WTC11 (cell line): Measurements from ENCODE around the gene DAG1. TPM values are rescaled to one million over a fixed set of nuclear protein-coding genes. Genes with fewer than 3 reads are reported as not detected.

Experiments
- ATAC-seq: fragments of 200-7000 bp; cut with Tn5 transposase; 2 replicates; pipeline ENCODE4 v1.10.0; 2021; ENCODE audit warnings: mild to moderate bottlenecking, moderate library complexity
- CTCF ChIA-PET: fragments of 300-600 bp; sonication (Branson Sonifier 250); formaldehyde crosslinking; loops from one replicate; lab custom pipeline; 2021; ENCODE audit warnings: antibody characterized with exemption; lab: Charles Lee
- POLR2A ChIA-PET: fragments of 350-600 bp; sonication (Branson Sonifier 250); formaldehyde crosslinking; loops from one replicate; lab custom pipeline; 2021; ENCODE audit warnings: antibody characterized with exemption; lab: Charles Lee
- DNase-seq: peaks from one replicate; pipeline ENCODE4 v3.0.0; 2021; ENCODE audit warnings: low spot score
- H3K27ac Mint-ChIP-seq: 2 replicates; pipeline ENCODE4 v1.8.0; 2021; ENCODE audit warnings: mixed read lengths
- H3K27me3 Mint-ChIP-seq: 2 replicates; pipeline ENCODE4 v1.8.0; 2021; ENCODE audit warnings: low read depth, mild to moderate bottlenecking, moderate library complexity, mixed read lengths
- H3K36me3 Mint-ChIP-seq: 2 replicates; pipeline ENCODE4 v1.8.0; 2021; ENCODE audit warnings: mixed read lengths
- H3K4me1 Mint-ChIP-seq: 2 replicates; pipeline ENCODE4 v1.8.0; 2022; ENCODE audit warnings: mixed read lengths
- H3K4me3 Mint-ChIP-seq: 2 replicates; pipeline ENCODE4 v1.8.0; 2021; ENCODE audit warnings: mild to moderate bottlenecking, moderate library complexity, mixed read lengths
- H3K9me3 Mint-ChIP-seq: 2 replicates; pipeline ENCODE4 v1.8.0; 2021; ENCODE audit warnings: mixed read lengths
- ATF2 ChIP-seq: sonication (generic); formaldehyde crosslinking; IDR thresholded peaks from 2 replicates; pipeline ENCODE4 v1.8.1; 2022; ENCODE audit warnings: low read depth, missing genetic modification reagents, borderline replicate concordance
- ETV6 ChIP-seq: sonication (generic); formaldehyde crosslinking; IDR thresholded peaks from 2 replicates; pipeline ENCODE4 v1.8.1; 2022; ENCODE audit warnings: mild to moderate bottlenecking, missing genetic modification reagents
- FOXP4 ChIP-seq: sonication (generic); formaldehyde crosslinking; IDR thresholded peaks from 2 replicates; pipeline ENCODE4 v1.8.0; 2022; ENCODE audit warnings: mild to moderate bottlenecking, missing genetic modification reagents
- GABPB1 ChIP-seq: sonication (generic); formaldehyde crosslinking; IDR thresholded peaks from 2 replicates; pipeline ENCODE4 v1.8.1; 2023; ENCODE audit warnings: mild to moderate bottlenecking, missing genetic modification reagents
- GTF2I ChIP-seq: fragments of 250-450 bp; sonication (Bioruptor Pico); conservative IDR thresholded peaks from 2 replicates; pipeline ENCODE4 v1.4.0; 2021; ENCODE audit warnings: mild to moderate bottlenecking
- IRF2 ChIP-seq: sonication (generic); formaldehyde crosslinking; IDR thresholded peaks from 2 replicates; pipeline ENCODE4 v1.8.0; 2022; ENCODE audit warnings: low read depth, missing genetic modification reagents, borderline replicate concordance
- NFATC4 ChIP-seq: fragments of 250-450 bp; sonication (Bioruptor Pico); IDR thresholded peaks from 2 replicates; pipeline ENCODE4 v1.9.0; 2021; ENCODE audit warnings: mild to moderate bottlenecking
- OVOL2 ChIP-seq: fragments of 250-450 bp; sonication (Bioruptor Pico); IDR thresholded peaks from 2 replicates; pipeline ENCODE4 v1.9.0; 2021; ENCODE audit warnings: mild to moderate bottlenecking, borderline replicate concordance
- SMAD3 ChIP-seq: sonication (generic); formaldehyde crosslinking; IDR thresholded peaks from 2 replicates; pipeline ENCODE4 v1.8.0; 2022; ENCODE audit warnings: missing genetic modification reagents, mild to moderate bottlenecking, borderline replicate concordance
- SP1 ChIP-seq: sonication (generic); formaldehyde crosslinking; conservative IDR thresholded peaks from 2 replicates; pipeline ENCODE4 v1.8.1; 2022; ENCODE audit warnings: missing genetic modification reagents
- ZBTB21 ChIP-seq: sonication (generic); formaldehyde crosslinking; IDR thresholded peaks from 2 replicates; pipeline ENCODE4 v1.8.1; 2023; ENCODE audit warnings: mild to moderate bottlenecking, missing genetic modification reagents, borderline replicate concordance
- ZNF138 ChIP-seq: sonication (generic); formaldehyde crosslinking; conservative IDR thresholded peaks from 2 replicates; pipeline ENCODE4 v1.8.1; 2022; ENCODE audit warnings: mild to moderate bottlenecking, moderate library complexity, missing genetic modification reagents
- ZNF317 ChIP-seq: sonication (generic); formaldehyde crosslinking; IDR thresholded peaks from 2 replicates; pipeline ENCODE4 v1.8.1; 2023; ENCODE audit warnings: low read depth, mild to moderate bottlenecking, moderate library complexity, missing genetic modification reagents, borderline replicate concordance
- ZNF425 ChIP-seq: fragments of 250-450 bp; sonication (Bioruptor Pico); conservative IDR thresholded peaks from 2 replicates; pipeline ENCODE4 v1.9.0; 2021; ENCODE audit warnings: mild to moderate bottlenecking
- ZNF532 ChIP-seq: fragments of 250-450 bp; sonication (Bioruptor Pico); IDR thresholded peaks from 2 replicates; pipeline ENCODE4 v1.9.0; 2021; ENCODE audit warnings: mild to moderate bottlenecking, borderline replicate concordance
- total RNA-seq: library from RNA; stranded (reverse); gene quantifications from 3 replicates; pipeline ENCODE4 v1.2.3, GENCODE V29; 2021
- TF ChIP-seq, protein P1 (sequence below): sonication (generic); formaldehyde crosslinking; conservative IDR thresholded peaks from 2 replicates; pipeline ENCODE4 v1.8.1; 2022; ENCODE audit warnings: mild to moderate bottlenecking, missing genetic modification reagents
- TF ChIP-seq, protein P2 (sequence below): fragments of 250-450 bp; sonication (Bioruptor Pico); IDR thresholded peaks from 2 replicates; pipeline ENCODE4 v1.9.0; 2021; ENCODE audit warnings: moderate library complexity, mild to moderate bottlenecking, inconsistent platforms, borderline replicate concordance

Gene DAG1
- total RNA-seq, 1 experiment from 2014 or later = 115 TPM

DNA sequence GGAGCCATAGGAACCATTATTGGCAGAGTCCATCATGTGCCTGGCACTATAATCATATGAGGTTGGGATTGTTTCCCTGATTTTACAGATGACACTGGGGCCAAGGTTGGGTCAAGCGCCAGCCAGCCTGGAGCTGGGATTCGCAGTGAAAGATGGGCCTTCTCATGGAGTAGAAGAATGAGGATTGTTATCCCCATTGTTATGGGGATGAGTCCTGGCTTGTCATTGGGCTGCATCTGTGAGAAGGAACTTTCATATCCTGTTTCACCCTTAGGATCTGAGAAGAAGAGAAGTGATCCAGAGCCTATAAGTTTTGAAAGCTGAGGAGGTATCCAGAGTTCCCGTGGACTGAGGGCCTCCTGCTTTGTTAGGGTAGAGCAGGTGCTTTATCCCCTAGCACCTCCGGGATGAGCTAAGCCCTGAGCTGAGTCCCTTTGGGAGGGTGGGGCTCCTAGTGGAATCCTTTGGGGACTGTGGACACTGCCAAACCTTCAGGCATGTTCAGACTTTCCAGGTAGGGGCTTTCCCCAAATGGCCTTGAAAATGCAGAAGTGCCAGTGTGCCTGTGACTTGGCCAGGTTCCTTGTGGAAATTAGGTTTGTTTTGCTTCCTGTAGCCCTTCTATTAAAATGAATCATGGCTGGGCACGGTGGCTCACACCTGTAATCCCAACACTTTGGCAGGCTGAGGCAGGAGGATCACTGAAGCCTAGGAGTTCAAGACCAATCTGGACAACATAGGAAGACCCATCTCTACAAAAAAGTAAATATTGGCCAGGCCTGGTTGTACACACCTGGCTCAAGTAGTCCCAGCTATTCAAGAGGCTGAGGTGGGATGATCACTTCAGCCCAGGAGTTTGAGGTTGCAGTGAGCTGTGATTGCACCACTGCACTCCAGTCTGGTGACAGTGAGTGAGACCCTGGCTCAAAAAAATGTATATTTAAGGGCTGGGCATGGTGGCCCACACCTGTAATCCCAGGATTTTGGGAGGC lies 54.0 kb downstream of the DAG1 start:
- TF ChIP-seq GABPB1 (CRISPR knock-in tag) (no peak), ATF2 (CRISPR knock-in tag) (no peak), ZNF425 (CRISPR knock-in tag) (no peak), SP1 (CRISPR knock-in tag) (no peak), FOXP4 (CRISPR knock-in tag) (no peak), ZBTB21 (CRISPR knock-in tag) (no peak), NFATC4 (CRISPR knock-in tag) (no peak), OVOL2 (CRISPR knock-in tag) (no peak), ZNF532 (CRISPR knock-in tag) (no peak), ZNF138 (CRISPR knock-in tag) (no peak), SMAD3 (no peak), ETV6 (CRISPR knock-in tag) (no peak), ZNF317 (CRISPR knock-in tag) (no peak), IRF2 (CRISPR knock-in tag) (no peak), GTF2I (CRISPR knock-in tag) (no peak)
- TF ChIP-seq, protein P1, sequence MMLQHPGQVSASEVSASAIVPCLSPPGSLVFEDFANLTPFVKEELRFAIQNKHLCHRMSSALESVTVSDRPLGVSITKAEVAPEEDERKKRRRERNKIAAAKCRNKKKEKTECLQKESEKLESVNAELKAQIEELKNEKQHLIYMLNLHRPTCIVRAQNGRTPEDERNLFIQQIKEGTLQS = no peak
- TF ChIP-seq, protein P2, sequence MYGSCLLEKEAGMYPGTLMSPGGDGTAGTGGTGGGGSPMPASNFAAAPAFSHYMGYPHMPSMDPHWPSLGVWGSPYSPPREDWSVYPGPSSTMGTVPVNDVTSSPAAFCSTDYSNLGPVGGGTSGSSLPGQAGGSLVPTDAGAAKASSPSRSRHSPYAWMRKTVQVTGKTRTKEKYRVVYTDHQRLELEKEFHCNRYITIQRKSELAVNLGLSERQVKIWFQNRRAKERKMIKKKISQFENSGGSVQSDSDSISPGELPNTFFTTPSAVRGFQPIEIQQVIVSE (CRISPR knock-in tag) = no peak
- ATAC-seq = no peak
- H3K9me3 Mint-ChIP-seq = no peaks in the 10 kb centered on the region
- no peaks in the 10 kb centered on the region for H3K27me3 Mint-ChIP-seq
- no peak overlapping the region for H3K4me3 Mint-ChIP-seq
- H3K4me1 Mint-ChIP-seq = 0 out of 2 replicates have a peak, but pooled peaks cover 6% of the 10 kb centered on the region
- ChIA-PET CTCF (interaction anchor here (2.9 to 3.1 kb wide), 2 partner anchors 15 to 70 kb away, joined by 12 to 14 read pairs; no protein-coding TSS in a partner anchor), POLR2A (no interaction called here)
- peak overlapping the region; percentile 85 for H3K27ac Mint-ChIP-seq
- no peak for DNase-seq
- peaks cover 33% of the 10 kb centered on the region for H3K36me3 Mint-ChIP-seq
